ENCODE measurements around the gene KCNK4. TPM values are rescaled to one million over a fixed set of nuclear protein-coding genes. Genes with fewer than 3 reads are reported as not detected.

The KCNK4 gene
- total and polyA plus RNA-seq, 2 donors (not counting 3 experiments of a cell fraction or from before 2014, with no cell fraction given): 0.06 to 0.44 TPM

DNA sequence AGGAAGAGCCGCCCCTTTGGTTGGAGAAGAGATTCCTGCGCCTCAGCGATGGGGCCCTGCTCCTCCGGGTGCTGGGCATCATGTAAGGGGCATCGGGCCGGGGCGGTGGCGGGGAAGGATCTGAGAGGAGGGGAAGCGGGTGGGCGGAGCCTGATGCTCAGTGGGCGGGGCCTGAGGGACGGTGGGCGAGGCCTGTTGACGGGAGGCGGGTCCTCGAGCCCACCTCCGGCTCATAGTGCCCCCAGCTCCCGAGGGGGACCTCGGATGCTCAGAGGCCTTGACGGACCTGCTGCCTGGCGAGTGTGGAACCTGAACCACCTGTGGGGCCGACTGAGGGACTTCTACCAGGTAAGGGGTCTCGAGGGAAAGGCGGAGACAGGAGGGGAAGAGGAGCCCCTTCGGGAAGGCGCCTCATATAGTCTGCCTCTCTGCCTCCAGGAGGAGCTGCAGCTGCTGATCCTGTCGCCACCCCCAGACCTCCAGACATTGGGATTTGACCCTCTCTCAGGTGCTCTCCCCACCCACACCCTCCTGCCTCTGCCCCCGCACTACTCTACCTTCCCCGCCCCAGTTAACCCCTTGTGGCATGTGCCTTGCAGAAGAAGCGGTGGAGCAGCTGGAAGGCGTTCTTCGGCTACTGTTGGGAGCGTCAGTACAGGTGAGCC, 49.7 kb downstream of the KCNK4 start:
- Histone ChIP-seq H3K9me1 (replicated peaks; ENCODE audit: control insufficient read depth, extremely low read depth, insufficient read depth, low read length) (no peaks in the 10 kb centered on the region), H3K27me3 (ENCODE audit: control insufficient read depth in 2 of 2, insufficient read depth in 2 of 2, low read length in 2 of 2) (no peaks in the 10 kb centered on the region), H3K79me2 (ENCODE audit: control insufficient read depth, insufficient read depth, low read length) (no peaks in the 10 kb centered on the region), H3K4me3 (replicated peaks in 1 of 3; ENCODE audit: insufficient read depth in 1 of 3, low read depth in 1 of 3, low read length in 3 of 3) (no peak overlapping the region), H2AFZ (ENCODE audit: low read depth, low read length) (peak overlapping the region; percentile 50), H3K4me2 (ENCODE audit: insufficient read depth, low read length) (no peak overlapping the region), H4K20me1 (replicated peaks; ENCODE audit: control insufficient read depth, extremely low read depth, insufficient read depth, low read length) (no peaks in the 10 kb centered on the region), H3K36me3 (ENCODE audit: control insufficient read depth in 2 of 2, extremely low read depth in 1 of 2, insufficient read depth in 2 of 2, low read length in 2 of 2) (no peaks in the 10 kb centered on the region), H3K27ac (ENCODE audit: insufficient read depth, low read depth, low read length) (no peak overlapping the region), H3K9me3 (replicated peaks; ENCODE audit: control insufficient read depth, insufficient read depth, low read length) (no peaks in the 10 kb centered on the region), H3K9ac (replicated peaks; ENCODE audit: extremely low read depth, insufficient read depth, low read length) (no peak overlapping the region), H3K4me1 (ENCODE audit: control insufficient read depth, extremely low read depth, insufficient read depth, low read length) (no peaks in the 10 kb centered on the region)
- CTCF ChIA-PET: interaction anchor here (0.6 to 7.0 kb wide), 4 partner anchors 9 to 185 kb away, joined by 3 to 107 read pairs (median 26); partner anchors contain the start of genes PRDX5 and TRMT112
- FAIRE-seq: no peak
- no TSS peak for BruUV-seq (replicated peaks)
- POLR2A ChIA-PET: no interaction called here
- DNase-seq (ENCODE audit: low read depth, low spot score): peak; percentile 28
- intact Hi-C loops (cut with micrococcal nuclease): no loop called here
- TF ChIP-seq, protein P1, sequence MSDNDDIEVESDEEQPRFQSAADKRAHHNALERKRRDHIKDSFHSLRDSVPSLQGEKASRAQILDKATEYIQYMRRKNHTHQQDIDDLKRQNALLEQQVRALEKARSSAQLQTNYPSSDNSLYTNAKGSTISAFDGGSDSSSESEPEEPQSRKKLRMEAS (IDR thresholded peaks at IDR 0.05; ENCODE audit: insufficient read depth, insufficient read length): no peak
- TF ChIP-seq MYC (IDR thresholded peaks at IDR 0.05; ENCODE audit: low read depth, low read length) (no peak), POLR2A (IDR thresholded peaks at IDR 0.05; ENCODE audit: low read depth, low read length) (no peak), GATA2 (IDR thresholded peaks at IDR 0.05; ENCODE audit: insufficient read depth, insufficient read length, low read depth, low read length) (no peak), JUN (IDR thresholded peaks at IDR 0.05; ENCODE audit: borderline replicate concordance, insufficient read depth, insufficient read length, low read depth) (no peak), EZH2 (IDR thresholded peaks at IDR 0.05; ENCODE audit: borderline replicate concordance, low read depth, low read length, severe bottlenecking) (peak; percentile 9)
- TF ChIP-seq, protein P2, sequence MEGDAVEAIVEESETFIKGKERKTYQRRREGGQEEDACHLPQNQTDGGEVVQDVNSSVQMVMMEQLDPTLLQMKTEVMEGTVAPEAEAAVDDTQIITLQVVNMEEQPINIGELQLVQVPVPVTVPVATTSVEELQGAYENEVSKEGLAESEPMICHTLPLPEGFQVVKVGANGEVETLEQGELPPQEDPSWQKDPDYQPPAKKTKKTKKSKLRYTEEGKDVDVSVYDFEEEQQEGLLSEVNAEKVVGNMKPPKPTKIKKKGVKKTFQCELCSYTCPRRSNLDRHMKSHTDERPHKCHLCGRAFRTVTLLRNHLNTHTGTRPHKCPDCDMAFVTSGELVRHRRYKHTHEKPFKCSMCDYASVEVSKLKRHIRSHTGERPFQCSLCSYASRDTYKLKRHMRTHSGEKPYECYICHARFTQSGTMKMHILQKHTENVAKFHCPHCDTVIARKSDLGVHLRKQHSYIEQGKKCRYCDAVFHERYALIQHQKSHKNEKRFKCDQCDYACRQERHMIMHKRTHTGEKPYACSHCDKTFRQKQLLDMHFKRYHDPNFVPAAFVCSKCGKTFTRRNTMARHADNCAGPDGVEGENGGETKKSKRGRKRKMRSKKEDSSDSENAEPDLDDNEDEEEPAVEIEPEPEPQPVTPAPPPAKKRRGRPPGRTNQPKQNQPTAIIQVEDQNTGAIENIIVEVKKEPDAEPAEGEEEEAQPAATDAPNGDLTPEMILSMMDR (IDR thresholded peaks at IDR 0.05; ENCODE audit: extremely low read depth in 1 of 2, insufficient read depth in 1 of 2, low read depth in 1 of 2, low read length in 2 of 2): peak in 1 of 2 donors; percentile 11
- dilution Hi-C loops (cut with MboI; ENCODE audit: extremely low pct_ligation_motif_present, low sequenced_read_pairs): no loop called here

All from endothelial cell of umbilical vein (primary cell).